ENCODE measurements around the gene DHX16.
"Not testable (repeated sequence)": the region's sequence is repeated elsewhere in the genome, so short reads cannot be mapped to it uniquely, and the experiment has no call there.

The DHX16 gene
- total RNA-seq, result 47.8 to 87.0 (median 82.8) reads per million in 4 donors

GRCh38 chr6:30672445-30673253 is at the start of gene DHX16:
Gene DHX16, minus strand, starts transcription at chr6:30673006. Its CDS starts 165 bp downstream, at chr6:30672841.
- peak; percentile 69 to 91 (median 85) for DNase-seq

- not testable (repeated sequence) for DNase-seq
These were observed 49.1 kb upstream of the DHX16 start for GRCh38 chr6:30722025-30722279.

- DNase-seq, result peak; percentile 92 to 97 (median 93)
These were observed 48.6 kb upstream of the DHX16 start for GRCh38 chr6:30721198-30722024.

- peak in 3 of 5 donors; percentile 36 to 78 (median 37) for DNase-seq
These were observed 48.0 kb upstream of the DHX16 start for GRCh38 chr6:30720738-30721197.

- peak; percentile 89 to 99 (median 95) for DNase-seq
These were observed 47.3 kb upstream of the DHX16 start, which contains the start of gene TUBB for GRCh38 chr6:30719791-30720737. Gene TUBB, plus strand, starts transcription at chr6:30720352. Its CDS starts 155 bp downstream, at chr6:30720507.

- no peak for DNase-seq
These were observed 46.5 kb upstream of the DHX16 start for GRCh38 chr6:30719356-30719755.

GRCh38 chr6:30717845-30718720 is 45.3 kb upstream of the DHX16 start:
- DNase-seq, result not testable (repeated sequence)

- peak; percentile 97 to 100 (median 98) for DNase-seq
These were observed 44.5 kb upstream of the DHX16 start, which contains the start of gene MDC1 for GRCh38 chr6:30717129-30717844. Gene MDC1, minus strand, starts transcription at chr6:30717281. Its CDS starts 2,106 bp downstream, at chr6:30715175.

- DNase-seq, result no peak
These were observed 44.0 kb upstream of the DHX16 start for GRCh38 chr6:30716879-30717128.

- no peak for DNase-seq
These were observed 41.5 kb upstream of the DHX16 start for GRCh38 chr6:30714263-30714662.

GRCh38 chr6:30712441-30712945 is 39.7 kb upstream of the DHX16 start:
- DNase-seq, result no peak

- DNase-seq, result no peak
These were observed 39.1 kb upstream of the DHX16 start for GRCh38 chr6:30711758-30712380.

GRCh38 chr6:30709101-30709868 is 36.5 kb upstream of the DHX16 start:
- DNase-seq, result no peak

- no peak for DNase-seq
These were observed 34.6 kb upstream of the DHX16 start for GRCh38 chr6:30707281-30707850.

GRCh38 chr6:30705620-30706019 is 32.8 kb upstream of the DHX16 start:
- DNase-seq, result no peak

GRCh38 chr6:30703821-30704220 is 31.0 kb upstream of the DHX16 start:
- no peak for DNase-seq

- DNase-seq, result no peak
These were observed 30.2 kb upstream of the DHX16 start for GRCh38 chr6:30703011-30703410.

- no peak for DNase-seq
These were observed 27.5 kb upstream of the DHX16 start for GRCh38 chr6:30700340-30700739.

GRCh38 chr6:30696432-30696831 is 23.6 kb upstream of the DHX16 start:
- DNase-seq, result no peak
